GM21786 (cell line): Measurements from ENCODE around the gene HSPB7.
"Not testable (repeated sequence)": the region's sequence is repeated elsewhere in the genome, so short reads cannot be mapped to it uniquely, and the experiment has no call there.

Experiments
- ATAC-seq: cut with Tn5 transposase; IDR thresholded peaks from one replicate; pipeline ENCODE4 v1.9.1; 2021; ENCODE audit not compliant: unreplicated experiment

The HSPB7 gene

DNA sequence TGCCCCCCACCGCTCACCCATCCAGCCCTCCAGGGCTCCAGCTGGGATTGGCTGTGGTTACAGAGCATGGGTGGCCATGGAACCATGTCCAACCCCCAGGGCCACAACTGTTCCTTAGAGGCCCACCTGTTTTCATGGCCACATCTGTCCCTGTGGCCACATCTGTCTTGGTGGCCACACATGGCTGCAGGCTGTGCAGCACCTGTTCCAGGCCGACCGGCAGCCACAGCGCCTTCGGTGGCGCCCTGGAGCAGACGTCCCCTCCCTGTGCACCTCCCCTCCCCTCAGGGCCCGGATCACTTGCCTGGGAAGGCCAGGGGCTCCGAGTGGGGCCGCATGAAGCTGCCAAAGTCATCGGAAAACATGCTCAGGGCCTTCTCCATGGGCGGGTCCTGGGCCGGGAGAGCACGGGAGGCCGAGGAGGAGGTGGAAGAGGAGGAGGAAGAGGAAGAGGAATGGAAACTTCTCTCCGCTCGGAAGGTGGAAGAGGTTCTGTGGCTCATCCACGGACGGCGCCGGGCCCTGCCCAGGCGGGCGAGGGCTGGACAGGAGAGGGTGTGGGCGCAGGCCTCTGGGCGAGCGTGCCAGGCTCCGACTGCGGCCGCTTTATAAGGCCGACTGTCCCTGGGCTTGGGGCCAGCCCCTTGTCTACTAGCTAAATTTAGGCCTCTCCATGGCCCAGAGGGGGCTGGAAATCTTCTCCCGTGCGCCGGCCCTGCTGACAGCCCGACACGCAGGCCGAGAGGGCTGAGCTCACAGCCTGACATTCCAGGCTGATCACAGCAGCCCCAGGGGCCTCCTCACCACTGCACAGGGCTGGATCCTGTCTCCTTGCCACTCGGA lies at the start of gene HSPB7:
TSS of gene HSPB7 (minus strand) at position 583 of the 843 bp plus-strand sequence. CDS start at position 503, 80 bp downstream.
- ATAC-seq = no peak

DNA sequence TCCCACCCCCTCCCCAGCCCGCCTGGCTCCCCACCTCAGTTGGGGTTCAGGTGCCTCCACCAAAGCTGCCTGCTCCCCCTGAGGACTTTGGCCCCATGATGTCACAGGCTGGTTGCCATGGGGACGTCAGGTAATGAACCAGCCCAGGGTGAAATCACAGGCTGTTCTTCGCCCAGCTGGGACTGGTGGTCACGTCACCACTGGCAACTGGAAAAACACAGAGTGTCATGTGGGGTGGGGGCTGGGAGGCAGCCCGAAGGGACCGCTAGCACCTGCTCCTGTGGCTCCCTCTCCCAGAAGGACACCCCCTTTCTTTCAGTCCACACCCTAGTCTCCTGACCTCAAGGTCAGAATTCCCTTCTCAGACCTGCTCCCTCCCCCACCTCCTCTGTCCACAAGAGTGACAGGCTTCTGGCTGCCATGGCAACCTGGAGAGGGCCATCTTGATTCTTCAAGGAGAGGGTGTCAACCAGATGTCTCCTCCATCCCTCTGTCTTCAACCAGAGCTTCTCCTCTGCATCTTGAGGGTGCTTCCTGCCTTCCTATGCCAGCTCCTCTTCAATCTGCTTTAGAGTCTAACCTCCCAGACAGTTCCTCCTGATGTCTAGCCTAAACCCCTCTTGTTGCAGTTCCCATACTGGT lies 49.4 kb upstream of the HSPB7 start:
- no peak for ATAC-seq

GRCh38 chr1:16066245-16066644 lies 48.4 kb upstream of the HSPB7 start:
- no peak for ATAC-seq

GRCh38 chr1:16065269-16065576 lies 47.4 kb upstream of the HSPB7 start:
- no peak for ATAC-seq

- no peak for ATAC-seq
Measured at GRCh38 chr1:16064536-16065268, 46.9 kb upstream of the HSPB7 start.

- no peak for ATAC-seq
Measured at GRCh38 chr1:16063921-16064320, 46.1 kb upstream of the HSPB7 start.

DNA sequence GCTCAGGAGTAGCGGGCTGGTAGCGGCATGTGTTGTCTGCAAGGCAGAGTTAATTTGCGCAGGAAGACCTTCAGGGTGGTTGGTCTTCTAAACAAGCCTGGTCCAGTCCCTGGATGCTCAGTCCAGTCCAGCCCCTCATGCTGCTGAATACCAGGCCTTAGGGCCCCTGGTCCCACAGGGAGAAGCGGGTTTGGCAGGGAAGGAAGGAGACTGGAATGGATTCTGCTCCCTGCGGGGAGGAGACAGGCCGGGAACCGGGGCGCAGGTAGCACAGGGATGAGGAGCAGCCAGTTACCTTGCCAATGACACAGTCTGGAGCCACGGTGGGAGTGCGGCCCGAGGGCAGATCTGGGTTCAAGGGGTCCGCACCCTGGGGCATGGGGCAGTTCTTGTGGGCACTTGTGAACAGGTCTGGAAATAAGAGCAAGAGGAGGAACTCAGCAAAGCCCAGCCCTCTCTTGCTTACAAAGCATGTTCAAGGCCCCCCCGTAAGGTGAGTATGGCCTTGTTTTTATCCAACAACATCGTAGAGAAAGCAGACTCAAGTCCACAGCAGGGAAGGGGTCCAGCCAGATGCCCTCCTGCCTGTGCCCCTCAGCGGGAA lies 45.5 kb upstream of the HSPB7 start:
- ATAC-seq = no peak

GRCh38 chr1:16062687-16063075 lies 44.8 kb upstream of the HSPB7 start:
- not testable (repeated sequence) for ATAC-seq

DNA sequence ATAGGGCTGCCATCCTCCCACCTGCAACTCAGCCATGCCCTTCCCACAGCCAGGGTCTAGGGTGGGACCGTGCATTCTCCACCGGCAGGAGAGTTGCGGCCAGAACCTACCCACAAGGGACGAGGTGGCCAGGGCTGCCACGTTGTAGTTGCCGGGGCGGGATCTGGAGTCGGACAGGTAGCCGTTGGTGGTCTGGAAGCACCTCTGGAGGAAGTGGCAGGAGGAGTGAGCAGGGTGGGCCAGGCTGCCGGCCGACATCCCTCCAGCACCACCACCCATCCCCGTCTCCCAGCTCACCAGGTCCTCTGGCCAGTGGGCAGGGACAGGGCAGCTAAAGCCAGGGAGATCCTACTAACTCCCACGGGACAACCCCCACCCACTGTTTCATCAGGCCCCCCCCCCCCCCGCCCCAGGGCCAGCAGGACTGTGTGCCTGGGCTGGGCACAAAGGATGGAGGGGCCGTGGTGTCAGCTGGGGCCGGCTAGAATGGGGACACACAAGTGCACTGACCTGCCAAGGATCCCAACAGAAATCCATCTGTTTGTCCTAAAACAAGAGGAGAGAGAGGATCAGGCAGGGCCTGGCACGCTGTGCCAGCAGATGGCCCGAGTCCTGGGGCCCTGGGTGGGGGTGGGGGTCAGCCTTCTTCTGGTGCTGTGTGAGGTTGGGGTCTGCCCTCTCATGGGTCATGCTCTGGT lies 44.3 kb upstream of the HSPB7 start:
- not testable (repeated sequence) for ATAC-seq

DNA sequence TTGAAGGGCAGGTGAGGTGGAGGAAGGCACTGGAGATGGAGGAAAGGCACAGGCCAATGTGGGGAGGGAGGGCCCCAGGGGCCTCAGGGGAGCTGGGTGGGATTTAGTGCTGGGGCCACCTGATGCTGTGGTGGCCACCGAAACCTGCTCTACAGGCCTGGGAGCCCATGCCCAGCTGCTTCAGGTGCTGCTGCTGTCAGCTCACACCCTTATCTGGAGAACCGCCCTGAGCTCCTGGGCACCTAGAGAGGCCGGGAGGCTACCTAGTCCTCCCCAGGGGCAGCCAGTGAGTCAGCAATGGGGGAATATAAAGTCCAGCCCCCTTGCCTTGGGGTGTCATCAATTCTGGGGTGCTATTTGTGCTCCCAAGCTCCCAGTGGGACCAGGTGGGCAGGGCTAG lies 43.4 kb upstream of the HSPB7 start:
- no peak for ATAC-seq

DNA sequence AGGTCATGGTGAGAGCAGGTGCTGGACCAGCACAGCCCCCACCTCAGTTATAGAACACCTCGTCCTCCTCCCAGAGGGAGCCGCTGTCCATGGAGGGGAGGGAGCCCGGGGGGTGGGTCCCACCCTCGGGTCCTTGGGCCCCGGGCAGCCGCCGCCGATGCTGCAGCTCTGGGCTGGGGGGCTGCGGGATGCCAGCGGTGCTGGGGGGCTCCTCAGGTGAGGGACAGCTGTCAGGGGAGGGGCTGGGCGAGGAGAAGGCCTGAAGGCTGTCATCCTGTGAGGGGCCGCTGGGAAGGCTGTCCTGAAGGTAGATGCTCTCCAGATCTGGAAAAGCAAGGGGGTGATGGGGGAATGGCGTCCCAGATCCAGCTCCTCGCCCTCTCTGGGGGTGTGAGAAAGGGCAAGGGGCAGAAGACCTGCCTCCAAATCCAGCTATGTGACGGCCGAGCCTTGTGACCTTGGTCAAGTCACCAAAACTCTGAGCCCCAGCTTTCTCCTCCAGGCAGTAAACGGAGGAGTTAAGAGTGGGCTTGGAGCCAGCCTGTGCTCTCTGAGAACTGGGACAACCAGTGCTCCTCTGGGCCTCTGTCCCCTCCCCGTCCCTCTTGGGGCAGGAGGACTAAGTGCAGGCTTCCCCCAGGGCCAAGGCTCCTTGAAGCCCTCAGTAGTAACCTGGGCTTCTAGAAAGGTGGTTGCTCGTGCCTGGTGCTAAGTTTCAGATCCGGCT lies 40.7 kb upstream of the HSPB7 start:
- not testable (repeated sequence) for ATAC-seq

GRCh38 chr1:16057314-16057915 lies 39.6 kb upstream of the HSPB7 start:
- ATAC-seq = not testable (repeated sequence)

- ATAC-seq = not testable (repeated sequence)
Measured at GRCh38 chr1:16056521-16056912, 38.7 kb upstream of the HSPB7 start.

- ATAC-seq = no peak
Measured at GRCh38 chr1:16055613-16056520, 38.0 kb upstream of the HSPB7 start.

DNA sequence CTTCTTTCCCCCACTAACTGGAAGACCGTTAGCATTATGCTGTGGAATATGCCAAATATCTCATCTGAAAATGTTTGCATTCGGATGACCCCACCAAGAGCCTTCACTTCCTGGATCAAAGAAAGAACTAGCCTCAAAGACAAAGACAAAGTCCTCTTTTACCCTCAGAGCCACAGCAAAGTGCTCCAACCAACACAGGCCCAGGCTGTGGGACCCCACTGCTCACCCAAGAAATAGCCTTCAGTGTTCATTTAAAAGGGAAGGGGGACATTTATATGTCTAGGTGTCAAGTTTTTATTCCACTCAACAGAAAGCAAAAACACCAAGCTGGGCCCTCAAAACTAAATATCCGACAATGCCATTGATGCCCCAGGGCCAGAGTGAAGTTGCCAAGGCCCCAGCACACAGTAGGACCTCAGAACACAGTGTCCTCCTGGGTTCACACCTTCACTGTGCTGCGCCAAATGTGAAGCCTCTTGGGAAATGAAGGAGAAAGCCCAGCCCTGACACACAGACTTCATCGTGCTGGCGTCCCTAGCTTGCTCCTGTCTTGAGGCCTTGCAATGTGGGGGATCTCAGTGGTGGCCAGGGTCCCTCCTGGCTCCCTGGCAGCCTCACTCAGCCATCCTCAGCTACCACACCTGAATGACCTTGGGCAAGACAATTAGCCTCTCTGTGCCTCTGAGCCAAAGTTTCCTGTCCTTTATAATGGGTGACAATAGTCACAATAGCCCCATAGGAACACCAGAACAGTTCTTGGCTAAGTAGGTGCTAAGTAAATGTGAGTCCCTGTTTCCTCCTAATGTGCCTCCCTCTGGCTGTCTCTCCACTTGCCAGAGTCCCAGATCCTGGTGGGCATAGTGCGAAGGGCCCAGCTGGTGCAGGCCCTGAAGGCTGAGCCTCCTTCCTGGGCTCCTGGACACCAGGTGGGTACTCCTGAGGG lies 37.0 kb upstream of the HSPB7 start:
- no peak for ATAC-seq

DNA sequence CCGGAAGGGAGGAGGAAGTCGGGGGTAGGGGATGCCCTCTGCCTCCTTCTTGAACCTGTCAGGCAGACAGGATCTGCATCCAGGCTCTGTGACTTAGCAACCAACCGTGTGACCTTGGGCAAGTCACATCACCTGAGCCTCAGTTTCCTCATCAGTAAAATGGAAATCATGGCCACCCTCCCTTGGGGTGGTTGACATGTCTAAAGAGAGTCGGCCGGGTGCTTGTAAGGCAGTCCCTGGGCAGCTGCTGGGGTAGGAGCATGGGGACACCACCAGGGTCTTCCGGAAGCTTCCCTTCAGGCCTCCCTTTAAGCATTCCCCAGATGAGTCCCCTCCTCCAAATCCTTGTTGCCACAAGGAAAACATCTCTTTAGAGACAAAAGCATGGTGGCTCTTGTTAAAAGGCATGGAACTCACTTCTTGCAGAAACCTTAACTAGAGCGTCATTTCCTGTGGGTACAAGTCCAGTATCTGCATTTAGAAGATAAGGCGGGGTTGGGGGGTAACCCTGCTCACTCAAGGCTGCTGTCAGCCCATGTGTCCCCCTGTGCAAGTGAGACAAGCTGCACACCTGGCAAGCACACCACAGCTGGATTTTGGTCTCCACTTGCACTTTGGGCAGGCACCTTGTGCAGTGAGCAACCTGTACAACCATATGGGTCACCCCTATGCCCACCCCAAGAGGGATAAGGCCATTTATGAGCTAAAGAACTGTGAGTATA lies 36.1 kb upstream of the HSPB7 start:
- no peak for ATAC-seq

GRCh38 chr1:16051949-16052348 lies 34.1 kb upstream of the HSPB7 start:
- ATAC-seq = not testable (repeated sequence)
